GM18907 (cell line): ENCODE measurements around the gene DAD1.
"Not testable (repeated sequence)": the region's sequence is repeated elsewhere in the genome, so short reads cannot be mapped to it uniquely, and the experiment has no call there.

ENCODE experiments used
- ATAC-seq: cut with Tn5 transposase; IDR thresholded peaks from one replicate; pipeline ENCODE4 v1.9.1; 2021; ENCODE audit warnings: mild to moderate bottlenecking, moderate library complexity; ENCODE audit not compliant: unreplicated experiment

DAD1 gene

DNA sequence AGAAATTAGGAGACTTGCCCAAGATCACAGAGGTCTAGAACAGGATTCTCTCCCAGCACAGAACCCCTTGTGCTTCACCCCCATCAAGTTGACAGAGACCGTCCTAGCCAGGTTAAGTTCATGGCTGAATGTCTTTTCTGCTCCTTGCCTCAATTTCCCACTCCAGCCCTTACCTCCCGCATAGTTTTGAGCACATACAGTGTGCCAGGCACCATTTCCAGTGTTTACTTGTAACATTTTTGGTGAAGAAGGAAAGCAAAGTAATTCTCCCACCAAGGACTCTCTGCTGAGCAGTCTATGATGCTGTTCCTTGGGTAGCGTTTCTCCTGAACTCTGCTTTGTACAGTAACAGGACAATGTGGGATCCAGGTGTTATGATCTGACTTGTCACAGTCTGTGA is 10.3 kb upstream of the DAD1 start:
- ATAC-seq, result no peak

DNA sequence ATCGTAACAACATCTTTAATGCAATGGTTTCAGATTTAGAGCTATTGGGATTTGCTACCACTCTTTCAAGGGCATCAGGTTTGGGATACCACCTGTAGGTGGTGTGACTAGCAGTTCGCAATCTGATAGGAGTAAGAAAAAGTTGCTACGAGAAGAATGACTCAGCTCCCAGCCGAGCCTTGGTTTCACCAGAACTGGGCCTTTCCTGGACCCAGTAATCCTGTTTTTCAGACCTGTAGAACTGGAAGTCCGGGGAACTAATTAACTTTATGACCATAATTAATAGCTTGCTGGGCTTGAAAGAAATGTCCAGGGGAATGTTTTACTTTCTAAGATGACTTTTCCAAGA is 9.8 kb upstream of the DAD1 start:
- peak; percentile 54 for ATAC-seq

DNA sequence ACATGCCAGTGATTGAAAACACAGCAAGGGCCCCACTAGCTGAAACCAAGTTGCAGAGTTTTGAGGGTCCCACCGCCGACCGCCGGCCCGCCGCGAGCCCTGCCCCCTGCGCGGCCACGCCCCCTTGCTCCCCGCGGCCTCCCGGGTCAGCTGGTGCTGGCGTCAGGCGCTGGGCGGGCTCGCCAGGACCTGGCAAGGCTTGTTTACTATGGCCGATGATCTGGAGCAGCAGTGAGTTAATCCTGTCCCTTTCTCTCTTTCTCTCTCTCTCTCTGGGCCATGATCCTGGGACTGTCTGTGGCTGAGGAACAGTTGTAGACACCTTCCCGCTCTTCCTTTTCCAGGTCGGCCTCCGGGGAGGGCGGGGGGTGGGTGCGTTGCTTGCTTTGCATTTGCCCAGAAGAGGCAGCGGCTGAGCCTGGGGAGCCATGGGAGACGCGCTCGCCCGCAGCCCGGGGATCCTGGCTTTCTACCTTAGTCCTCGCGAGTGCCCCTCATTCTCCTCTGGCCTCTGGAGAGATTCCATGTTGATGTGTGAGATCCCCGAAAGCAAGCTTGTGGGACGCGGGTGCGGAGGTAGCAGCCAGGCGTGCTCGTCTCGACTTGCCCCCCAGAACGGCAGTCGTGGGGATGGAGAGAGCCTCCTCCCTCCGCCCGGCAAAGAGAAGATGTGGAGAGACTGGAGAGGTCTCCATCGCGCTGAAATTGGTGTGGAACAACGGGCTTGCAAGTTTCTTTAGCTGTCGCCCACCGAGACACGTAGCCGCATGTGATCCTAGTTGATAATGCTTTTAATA is 9.3 kb upstream of the DAD1 start, which contains the start of gene ABHD4:
TSS of gene ABHD4 (plus strand) at position 202 of the 797 bp plus-strand sequence. CDS start at position 209, 7 bp downstream.
- peak; percentile 80 for ATAC-seq

- ATAC-seq, result peak; percentile 21
These were observed 8.7 kb upstream of the DAD1 start for GRCh38 chr14:22597771-22598098.

DNA sequence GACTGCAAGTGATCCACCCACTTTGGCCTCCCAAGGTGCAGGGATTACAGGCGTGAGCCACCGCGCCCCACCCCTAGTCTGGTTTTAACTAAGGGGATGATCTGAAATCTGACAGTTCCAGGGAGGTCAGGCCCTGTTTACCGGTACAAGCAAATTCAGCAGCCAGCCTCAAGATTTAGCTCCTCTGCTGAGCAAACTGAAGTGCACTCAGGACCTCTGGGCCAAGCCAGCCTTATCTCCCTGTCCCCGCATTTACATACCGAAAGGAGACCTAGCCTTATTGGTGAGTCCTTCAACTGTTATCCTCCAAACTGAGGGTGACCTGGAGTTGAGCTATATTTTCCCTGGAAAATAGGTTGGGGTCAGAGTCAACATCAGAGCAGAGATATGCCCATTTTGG is 8.2 kb upstream of the DAD1 start:
- ATAC-seq, result no peak

GRCh38 chr14:22596354-22596879 is 7.4 kb upstream of the DAD1 start:
- ATAC-seq, result no peak

- no peak for ATAC-seq
These were observed 5.2 kb upstream of the DAD1 start for GRCh38 chr14:22594156-22594716.

DNA sequence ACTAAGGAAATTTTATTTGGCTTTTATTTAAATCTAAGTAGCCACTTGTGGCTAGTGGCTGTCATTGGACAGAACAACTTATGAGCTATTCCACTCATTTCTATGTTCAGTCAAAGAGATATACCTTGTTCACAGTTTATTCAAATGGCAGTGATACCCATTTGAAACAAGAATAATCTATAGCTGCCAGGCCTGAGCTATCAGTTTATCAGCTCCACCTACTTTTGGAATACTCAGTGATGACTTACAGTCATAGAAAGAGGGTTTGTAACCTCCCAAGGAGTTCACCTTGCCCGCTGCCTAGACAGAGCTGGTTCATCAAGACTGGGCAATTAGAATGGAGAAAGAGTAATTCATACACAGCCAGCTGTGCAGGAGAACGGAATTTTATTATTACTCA is 4.6 kb upstream of the DAD1 start:
- no peak for ATAC-seq

DNA sequence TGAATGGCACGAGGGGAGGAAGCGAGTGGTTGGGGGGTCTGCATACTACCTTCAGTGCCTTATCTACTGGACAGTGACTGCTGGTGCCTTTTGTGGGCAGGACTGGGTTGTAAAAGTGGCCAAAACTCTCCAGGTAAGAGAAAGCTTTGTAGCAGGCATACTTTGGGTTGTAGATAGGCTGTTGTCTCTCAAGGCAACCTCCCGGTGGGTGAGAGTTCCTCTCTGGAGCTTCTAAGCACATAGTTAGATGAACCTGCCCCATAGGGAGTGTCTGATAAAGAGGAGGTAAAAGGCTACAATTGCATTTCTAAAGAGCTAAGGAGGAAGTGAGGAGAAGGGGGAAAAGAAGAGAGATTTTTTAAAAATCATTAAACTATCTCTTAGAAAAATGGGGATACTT is 4.2 kb upstream of the DAD1 start:
- no peak for ATAC-seq

DNA sequence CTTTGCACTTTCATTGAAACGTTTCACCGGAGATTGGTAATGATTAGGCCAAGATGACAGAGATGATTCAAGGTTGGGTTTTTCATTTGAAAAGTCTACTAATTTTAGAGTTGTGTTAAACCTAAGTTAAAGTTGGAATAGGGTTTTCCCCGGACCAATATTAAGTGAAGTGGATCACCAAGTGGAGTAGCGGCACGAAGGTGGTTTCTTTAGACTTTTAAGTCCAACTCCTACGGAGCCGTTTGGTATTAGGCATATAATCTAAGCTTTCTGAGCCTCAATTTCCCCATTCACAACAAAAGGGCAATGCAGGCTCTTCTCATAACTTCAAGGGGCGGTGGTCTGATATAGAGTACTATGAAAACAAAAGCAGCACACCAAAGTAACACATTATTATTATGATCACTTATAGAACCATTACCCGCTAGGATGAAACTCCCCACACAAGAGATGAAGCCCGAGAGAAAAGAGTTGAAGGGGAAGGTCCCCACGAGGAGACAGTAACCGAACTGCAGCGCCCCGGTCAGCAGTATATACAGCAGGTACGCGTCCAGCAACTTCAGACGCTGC is 413 bp downstream of the DAD1 start:
- ATAC-seq, result no peak

DNA sequence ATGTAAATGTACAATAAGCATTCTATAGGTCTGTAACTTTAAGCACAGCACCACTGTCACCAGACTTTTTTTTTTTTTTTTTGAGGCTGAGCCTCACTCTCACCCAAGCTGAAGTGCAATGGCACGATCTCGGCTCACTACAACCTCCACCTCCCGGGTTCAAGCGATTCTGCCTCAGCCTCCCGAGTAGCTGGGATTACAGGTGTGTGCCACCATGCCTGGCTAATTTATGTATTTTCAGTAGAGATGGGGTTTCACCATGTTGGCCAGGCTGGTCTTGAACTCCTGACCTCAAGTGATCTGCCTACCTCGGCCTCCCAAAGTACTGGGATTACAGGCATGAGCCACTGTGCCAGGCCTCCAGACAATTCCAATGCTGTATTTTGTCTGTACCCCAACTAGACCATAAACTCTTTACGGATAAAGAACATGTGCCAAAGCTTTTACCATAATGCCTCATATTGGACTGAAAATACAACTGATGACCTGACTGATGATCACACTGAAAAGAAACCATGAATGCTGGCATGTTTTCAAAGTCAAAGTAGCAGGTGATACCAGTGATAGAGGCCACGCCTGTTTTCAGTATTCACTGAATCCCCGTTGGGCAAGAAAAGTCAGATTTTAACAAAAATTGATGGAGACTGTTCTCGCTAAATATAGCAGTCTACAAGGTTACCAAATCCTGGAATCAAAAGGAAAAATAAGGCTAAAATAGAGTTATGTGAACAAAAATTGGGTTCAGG is 1.2 kb downstream of the DAD1 start:
- not testable (repeated sequence) for ATAC-seq

- ATAC-seq, result no peak
These were observed 1.8 kb downstream of the DAD1 start for GRCh38 chr14:22587247-22587646.

GRCh38 chr14:22583994-22584393 is 5.0 kb downstream of the DAD1 start:
- ATAC-seq, result no peak

GRCh38 chr14:22580625-22581024 is 8.4 kb downstream of the DAD1 start:
- no peak for ATAC-seq

DNA sequence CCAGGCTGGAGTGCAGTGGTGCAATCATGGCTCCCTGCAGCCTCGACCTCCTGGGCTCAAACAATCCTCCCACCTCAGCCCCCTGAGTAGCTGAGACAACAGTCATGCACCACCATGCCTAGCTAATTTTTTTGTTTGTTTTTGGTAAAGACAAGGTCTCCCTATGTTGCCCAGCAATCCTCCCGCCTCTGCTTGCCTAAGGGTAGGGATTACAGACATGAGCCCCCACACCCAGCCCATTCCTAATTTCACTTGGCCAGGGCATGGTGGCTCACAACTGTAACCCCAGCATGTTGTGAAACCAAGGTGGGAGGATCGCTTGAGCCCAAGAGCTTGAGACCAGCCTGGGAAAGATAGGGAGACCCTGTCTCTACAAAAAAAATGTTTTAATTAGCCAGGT is 9.1 kb downstream of the DAD1 start:
- ATAC-seq, result no peak

DNA sequence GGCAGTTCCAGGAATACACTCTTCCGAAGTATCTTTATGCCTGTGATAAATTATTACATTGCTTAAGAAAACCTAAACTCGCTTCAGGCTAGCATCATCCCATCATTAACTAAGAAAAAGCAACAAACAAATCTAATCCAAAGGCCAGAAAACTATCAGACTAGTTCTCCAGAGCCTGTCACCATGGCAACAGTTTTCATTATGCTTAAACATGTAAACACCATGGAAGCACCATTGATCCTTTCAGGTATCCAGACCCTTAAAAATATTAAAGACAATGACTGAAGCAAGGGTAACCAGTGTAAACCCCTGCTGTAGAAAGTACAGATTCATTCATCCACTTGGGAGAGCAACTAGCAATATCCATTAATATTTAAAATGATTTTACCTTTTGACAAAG is 9.8 kb downstream of the DAD1 start:
- no peak for ATAC-seq

DNA sequence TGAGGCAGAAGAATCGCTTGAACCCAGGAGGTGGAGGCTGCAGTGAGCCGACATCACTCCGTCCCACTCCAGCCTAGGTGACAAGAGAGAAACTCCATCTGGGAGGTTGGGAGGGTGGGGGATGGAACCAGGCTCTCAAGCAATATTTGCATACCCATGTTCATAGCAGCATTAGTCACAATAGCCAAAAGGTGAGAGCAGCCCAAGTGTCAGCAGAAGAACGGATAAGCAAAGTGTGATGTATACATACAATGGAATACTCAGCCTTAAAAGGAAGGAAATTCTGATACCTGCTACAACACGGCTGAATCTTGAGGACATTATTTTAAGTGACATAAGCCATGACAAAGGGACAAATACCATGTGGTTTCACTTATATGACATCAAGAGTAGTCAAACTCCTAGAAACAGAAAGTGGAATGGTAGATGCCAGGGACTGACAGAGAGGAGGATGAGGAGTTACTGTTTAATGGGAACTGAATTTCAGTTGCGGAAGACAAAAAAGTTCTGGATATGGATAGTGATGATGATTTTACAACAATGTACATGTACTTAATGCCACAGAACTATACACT is 11.6 kb downstream of the DAD1 start:
- no peak for ATAC-seq

- no peak for ATAC-seq
These were observed 15.2 kb downstream of the DAD1 start for GRCh38 chr14:22573804-22574203.

DNA sequence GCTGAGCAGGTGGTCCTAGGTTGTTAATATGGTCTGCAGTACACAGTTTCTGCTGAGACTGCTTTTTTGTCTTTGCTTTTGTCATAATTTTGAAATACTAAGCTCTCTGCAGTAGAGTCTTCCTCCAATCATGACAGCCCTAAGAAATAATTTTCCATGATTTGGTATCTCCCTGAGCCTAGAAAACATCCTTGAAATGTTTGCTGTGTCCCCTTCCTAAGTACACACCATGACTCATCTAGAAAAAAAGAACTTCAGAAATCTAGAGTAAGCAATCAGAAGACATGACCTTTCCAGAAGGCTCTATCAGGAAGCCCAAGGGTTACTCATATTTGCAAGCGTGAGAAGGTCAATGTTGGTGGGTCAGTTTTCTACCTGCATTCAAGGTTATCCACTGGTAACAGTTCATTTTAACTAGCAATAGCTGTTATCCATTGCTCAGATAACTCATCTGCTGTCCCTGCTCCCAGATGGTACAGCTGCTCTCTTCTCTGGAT is 16.4 kb downstream of the DAD1 start:
- no peak for ATAC-seq

- peak; percentile 70 for ATAC-seq
These were observed 18.7 kb downstream of the DAD1 start for GRCh38 chr14:22570132-22570949.
